SK-MEL-5 (cell line): ENCODE data around the gene POMT2. TPM values are rescaled to one million over a fixed set of nuclear protein-coding genes. Genes with fewer than 3 reads are reported as not detected.
"Not testable (repeated sequence)": the region's sequence is repeated elsewhere in the genome, so short reads cannot be mapped to it uniquely, and the experiment has no call there.

Experiments used
- DNase-seq: peaks from one replicate; pipeline ENCODE4 v3.0.0-alpha.2; 2016; ENCODE audit warnings: low read depth, low spot score
- in situ Hi-C: cut with HindIII; loops from 2 replicates; pipeline ENCODE4 v1.10.0; 2016; ENCODE audit warnings: low sequenced_read_pairs, high pct_unique_total_duplicates, low pct_unique_long_range_greater_than_20kb
- total RNA-seq: library from RNA; depleted of rRNA; stranded (reverse); fragments of >200 nt; shearing (Covaris generic); gene quantifications from 2 replicates; pipeline ENCODE4 v1.2.3, GENCODE V29; 2014

The POMT2 gene
- total RNA-seq, 1 experiment from 2014 or later = 23.8 TPM

DNA sequence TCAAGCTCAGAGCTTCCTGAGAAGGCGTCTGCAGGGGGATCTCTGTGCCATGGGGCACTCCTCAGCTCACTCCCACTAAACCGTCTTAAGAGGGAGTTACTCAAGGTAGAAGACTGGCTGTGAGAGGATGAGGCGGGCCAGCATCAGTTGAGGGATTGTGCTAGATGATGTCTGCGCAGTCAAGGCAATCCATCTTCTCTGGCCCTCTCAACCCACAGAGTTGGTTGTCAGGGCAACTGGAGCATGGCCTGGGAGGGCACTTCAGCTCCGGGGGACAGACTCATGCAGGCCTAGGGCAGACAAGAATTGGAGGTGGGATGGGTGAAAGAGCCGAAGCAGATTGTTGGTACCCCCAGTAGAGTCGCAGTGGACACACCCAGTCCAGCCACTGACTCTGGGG, 9.2 kb upstream of the POMT2 start:
- in situ Hi-C loops = no loop called here
- no peak for DNase-seq

DNA sequence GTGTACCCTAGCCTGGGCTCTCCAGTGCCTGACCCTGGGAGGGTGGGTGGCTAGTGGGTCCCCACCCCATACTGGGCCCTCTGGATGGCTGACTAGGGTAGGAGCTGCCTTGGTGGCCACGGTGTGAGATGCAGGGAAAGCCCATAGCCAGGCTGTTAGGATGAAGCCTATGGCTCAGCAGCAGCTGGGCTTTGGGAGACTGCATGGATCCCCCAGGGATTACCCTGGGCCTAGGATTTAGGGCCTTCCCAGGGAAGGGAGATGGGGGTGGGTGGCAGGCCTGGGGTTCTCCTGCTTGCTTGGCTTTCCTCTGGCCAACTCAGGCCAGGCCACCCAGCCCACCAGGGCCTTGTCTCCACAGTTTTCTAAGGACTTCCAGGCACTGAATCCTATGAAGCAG, 6.4 kb upstream of the POMT2 start:
- DNase-seq = no peak
- in situ Hi-C loops = no loop called here

DNA sequence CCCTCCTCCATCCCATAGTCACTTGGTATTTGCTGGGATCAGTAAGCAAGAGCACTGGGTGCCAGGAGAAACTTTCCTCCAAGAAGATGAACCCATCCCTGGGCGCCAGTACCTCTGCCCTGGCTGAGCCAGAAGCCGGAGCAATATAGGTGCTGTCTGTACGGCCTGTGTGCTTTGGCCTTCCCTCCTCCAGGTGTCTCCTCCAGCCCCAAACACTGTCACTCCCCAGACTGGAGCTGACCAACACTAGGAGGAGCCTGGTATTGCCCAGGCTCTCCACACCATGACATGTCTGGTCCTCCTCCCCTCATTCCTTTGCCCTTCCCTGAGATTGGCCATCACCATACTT, 5.0 kb upstream of the POMT2 start:
- in situ Hi-C loops = no loop called here
- DNase-seq = no peak

DNA sequence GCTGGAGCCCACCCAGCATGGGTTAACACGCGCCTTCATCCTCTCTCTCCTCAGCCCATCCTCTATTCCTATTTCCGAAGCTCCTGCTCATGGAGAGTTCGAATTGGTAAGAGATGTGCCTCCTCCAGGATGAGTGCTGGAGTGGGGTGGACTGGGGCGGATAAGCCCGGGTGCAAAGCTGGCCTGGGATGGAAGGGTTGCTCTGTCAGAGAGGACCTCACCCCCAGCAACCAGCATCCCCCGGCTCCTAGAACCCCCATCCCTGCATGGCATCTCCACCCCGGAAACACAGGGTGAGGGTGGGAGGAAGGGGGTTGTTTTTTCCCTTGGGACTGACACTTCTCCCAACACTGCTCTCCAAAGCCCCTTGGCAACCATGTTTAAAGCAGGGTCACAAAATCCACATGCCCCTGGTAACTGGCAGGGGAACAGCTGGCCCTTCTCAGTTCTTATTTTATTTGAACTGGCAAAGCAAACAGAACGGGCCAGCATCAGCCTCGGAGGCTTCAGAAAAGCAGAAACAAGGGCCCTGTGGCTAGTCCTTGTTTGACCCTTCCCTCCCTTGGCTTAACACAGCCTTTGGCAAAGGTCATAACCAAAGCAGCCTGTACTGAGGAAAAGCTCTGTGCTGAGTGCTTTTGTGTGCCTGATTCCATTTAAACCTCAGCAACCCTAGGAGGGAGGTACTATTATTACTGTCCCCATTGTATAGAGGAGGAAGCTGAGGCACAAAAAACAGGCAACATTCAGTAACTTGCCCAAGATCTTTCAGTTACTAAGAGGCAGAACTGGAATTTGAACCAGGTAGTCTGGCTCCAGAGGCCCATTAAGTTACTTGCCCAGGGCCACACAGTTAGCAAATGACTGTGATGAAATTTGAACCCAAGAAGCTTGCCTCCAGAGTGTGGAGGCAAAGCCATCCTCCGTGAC, 4.4 kb upstream of the POMT2 start:
- in situ Hi-C loops = no loop called here
- no peak for DNase-seq

DNA sequence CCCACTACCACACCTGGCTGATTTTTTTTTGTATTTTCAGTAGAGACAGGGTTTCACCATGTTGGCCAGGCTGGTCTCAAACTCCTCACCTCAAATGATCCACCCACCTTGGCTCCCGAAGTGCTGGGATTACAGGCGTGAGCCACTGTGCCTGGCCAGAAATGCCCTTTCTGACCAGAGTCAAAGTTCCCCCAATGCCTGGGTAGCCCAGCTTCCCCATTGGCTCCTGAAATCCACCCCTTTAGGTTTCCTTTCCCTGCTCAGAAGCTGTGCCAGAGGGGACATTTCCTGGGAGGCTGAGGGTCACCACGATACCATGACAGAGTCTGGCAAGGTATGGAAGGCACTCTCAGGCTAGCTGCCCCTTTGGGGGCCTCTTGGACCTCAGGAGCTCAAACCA, 3.6 kb upstream of the POMT2 start:
- no peak for DNase-seq
- in situ Hi-C loops = no loop called here

DNA sequence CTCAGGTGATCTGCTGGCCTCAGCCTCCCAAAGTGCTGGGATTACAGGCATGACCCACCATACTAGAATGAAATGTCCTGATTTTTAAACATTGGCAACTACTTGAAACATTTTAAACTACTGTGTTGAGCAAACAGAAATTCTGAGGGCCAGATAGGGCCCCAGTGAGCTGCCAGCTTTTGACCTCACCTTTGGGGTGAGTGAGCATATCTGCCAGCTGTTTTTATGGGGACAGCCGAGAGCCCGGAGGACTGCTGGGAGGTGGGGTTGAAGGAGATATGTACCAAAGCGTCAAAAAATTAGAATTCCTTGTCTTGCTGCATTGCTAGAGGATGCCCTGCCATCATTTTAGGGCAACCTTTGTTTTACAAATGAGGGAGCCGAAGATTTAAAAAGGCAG, 2.9 kb upstream of the POMT2 start:
- DNase-seq = no peak
- in situ Hi-C loops = no loop called here

DNA sequence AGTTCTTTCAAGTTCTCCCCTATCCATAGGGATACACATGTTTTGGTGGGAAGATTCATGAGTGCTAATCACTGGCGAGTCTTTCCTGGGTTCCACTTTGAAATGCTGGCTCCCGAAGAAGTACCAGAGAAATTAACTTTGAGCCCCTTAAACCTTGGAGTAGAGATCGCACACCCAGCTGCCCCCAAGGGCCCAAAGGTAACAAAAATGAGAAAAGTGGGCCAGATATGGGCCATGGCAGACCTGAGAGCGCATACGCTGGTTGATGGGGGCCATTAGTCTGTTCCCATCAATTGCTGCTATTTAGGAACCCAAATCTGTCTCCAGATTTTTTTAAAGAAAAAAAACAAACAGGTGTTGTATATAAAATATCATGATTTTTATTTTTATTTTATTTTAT, 2.3 kb upstream of the POMT2 start:
- DNase-seq = no peak
- in situ Hi-C loops = no loop called here

DNA sequence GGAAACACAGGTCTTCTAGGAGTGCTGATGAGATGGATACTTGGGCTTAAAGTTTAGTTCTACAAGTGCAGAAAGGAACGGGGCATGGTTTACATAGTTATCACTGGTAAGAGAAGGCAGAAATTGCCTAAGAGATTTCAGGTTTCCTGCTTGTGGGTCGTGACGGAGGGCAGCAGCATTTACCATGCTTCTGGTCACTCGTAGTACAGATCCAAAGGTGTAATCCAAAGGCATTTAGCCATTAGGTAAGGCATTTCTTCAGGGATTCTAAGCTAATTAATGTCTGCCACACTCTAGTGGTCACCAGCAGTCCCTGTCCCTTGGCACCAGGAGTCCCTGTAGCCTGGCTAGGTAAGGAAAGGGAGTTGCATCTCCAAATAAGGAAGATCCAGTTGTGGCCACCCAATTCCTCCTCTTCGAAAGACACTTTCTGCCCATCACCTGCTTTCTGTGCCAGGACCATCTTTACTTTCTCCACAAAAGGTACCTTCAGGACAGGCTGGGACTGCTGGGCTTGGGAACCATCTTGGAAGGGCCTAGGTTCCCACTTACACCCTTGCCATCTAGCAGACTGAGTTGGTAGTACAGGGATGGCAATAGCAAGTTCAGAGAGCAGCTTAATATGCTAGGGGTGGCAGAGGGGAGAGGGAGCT, 1.7 kb upstream of the POMT2 start:
- no peak for DNase-seq
- in situ Hi-C loops = no loop called here

DNA sequence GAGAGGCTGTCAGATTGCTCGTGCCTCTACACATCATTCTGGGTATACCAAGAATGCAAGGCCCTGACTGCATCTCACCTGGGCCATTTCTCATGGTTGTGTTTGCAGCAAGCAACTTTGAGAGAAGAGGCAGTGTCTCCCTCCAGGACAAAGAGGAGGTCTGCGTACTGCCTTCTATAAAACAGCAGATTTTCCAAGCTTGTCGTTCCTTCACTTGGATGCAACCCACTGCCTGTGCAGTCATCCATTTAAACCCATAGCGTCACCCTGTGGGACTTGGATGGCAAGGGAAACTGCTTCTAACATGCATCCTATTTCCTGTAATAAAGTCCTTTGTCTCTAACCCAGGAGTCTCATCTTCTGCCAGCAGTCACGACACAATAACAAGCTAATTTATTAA, 1.3 kb downstream of the POMT2 start:
- DNase-seq = no peak
- in situ Hi-C loops = no loop called here

DNA sequence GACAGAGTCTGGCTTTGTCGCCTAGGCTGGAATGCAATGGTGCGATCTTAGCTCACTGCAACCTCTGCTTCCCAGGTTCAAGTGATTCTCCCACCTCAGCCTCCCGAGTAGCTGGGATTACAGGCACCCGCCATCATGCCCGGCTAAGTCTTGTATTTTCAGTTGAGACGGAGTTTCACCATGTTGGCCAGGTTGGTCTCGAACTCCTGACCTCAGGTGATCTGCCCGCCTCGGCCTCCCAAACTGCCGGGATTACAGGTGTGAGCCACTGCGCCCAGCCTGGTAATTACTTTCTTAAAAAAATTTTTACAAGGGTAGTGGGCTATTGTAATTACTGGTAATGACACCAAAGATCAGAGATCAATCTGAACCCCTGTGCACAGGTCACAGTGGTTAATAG, 1.9 kb downstream of the POMT2 start:
- DNase-seq, in situ Hi-C loops: not testable (repeated sequence)

DNA sequence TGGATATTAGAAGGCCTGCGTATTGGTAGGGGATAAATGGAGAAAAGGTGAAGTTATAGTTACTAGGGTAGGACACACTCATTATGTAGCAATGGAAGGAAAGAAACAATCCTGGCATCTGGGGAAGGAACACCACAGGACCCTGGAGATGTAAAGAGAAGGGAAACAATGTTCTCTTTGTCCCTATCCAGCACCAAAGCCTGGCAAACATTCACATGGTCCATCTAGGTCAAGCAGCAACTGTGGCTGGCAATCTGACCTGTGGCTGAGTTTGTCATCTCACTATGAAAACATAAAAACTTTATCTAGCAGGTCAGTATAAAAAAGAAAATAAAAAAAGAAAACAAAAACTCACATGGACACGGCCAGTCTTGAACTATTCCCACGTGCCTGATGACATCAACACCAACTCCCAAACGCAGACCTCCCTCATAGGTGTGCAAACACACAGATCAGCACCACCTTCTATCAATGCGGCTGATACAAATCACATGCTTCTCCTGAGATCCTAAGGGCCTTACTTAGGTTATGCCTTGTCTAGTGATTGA, 2.6 kb downstream of the POMT2 start:
- DNase-seq = peak; percentile 87
- in situ Hi-C loops = no loop called here

DNA sequence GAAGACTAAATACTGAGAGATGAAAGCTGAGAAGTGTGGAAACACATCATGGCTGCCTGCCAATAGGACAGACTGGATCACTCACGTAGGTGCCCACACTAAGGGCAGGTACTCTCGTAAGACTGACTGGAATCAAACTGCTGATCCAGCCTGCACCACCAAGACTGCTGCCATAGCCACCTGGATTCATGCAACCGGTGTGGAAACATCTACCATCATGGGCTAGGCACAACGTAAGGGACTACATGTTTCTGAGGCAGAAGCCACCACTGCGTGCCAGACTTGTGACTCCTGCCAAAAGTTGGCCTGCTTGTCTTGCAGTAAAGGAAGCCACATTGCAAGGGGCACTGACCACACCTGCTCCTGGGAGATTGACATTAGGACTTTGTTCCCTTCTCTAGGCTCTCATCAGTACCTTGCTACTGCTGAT, 3.8 kb downstream of the POMT2 start:
- DNase-seq = no peak
- in situ Hi-C loops = no loop called here

DNA sequence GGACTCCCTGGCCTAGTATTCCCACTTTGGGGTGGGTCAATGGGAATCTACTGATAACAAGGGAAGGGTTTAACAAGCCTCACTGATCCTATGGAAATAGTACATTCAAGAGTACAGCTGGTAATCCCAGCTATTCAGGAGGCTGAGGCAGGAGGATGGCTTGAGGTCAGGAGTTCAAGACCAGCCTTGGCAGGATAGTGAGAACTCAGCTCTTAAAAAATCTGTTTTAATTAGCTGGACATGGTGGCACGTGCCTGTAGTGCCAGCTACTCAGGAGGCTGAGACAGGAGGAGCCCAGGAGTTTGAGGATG, 4.5 kb downstream of the POMT2 start:
- DNase-seq = no peak
- in situ Hi-C loops = no loop called here

DNA sequence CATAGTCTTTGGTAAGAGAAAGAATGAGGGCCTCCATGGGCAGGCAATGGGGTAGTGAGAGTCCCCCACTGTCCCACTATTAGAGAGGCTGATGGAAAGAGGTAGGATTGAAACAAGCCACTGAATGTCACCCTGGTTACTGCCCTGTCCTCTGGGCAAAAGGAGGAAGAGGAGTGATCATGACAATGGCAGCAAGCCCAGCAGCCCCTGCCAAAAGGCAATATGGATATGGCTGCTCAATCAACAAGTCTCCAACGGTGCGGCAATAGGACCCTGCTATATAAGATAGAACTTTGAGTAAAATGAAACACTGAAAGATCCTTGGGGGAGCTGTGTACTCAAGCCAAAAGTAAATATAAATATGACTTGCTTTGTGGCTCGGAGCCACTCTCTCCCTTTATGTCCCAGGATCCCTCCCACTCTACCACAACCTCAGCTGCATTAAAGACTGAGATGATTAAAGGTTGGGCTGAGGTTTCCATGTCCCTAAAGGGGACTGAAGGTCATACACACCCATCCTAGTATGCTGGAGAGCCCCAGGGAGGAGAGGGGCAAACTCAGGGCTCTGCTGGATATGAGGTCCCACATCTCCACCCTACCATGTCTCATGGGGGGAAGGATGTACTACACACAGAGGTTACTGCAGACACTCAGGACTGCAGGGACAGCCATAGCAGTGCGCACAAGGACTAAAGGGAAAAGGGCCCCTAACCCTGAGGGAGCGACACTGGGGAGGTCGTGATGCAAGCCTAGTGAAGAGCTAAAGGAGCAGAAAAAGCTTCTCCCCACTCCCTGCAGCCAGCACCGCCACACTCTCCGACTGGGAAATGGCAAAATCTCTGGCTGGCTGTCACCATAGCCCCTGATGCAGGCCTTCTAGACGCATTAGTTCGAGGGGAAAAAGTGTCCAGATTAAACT, 5.9 kb downstream of the POMT2 start:
- DNase-seq = no peak
- in situ Hi-C loops = no loop called here

DNA sequence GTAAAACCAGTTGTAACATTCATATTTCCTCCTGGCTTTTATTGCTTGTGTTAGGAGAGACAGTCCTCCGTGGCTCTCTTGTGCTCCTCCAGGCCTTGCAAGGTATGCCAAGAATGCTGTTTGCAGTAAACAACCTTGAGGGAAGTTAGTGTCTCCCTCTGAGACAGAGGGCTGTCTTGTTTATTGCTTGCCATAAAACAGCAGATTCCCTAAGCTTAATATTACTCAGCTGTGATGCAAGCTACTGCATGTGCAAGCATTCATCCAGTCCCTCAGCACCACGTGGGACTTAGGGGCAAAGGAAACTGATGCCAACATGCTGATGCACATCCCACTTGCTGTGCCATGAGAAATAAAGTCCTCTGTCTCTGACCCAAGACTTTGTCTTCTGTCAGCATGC, 6.6 kb downstream of the POMT2 start:
- in situ Hi-C loops = no loop called here

DNA sequence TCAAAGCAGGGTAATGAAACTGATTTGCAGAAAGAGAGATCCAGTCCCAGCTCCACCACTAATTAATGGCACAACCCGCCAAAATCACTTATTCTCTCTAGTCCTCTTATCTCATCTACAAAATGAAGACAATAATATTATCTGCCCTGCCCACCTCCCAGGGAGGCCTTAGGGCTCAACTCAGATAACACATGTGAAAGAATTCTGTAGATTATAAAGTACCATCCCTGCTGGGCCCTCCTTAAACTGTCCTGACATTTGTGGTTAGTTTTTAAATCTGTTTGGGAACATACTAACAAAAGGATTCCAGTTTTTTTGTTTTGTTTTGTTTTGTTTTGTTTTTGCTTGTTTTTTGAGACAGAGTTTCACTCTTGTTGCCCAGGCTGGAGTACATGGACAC, 7.3 kb downstream of the POMT2 start:
- in situ Hi-C loops = no loop called here
- no peak for DNase-seq

More for the DNA sequence above, 6.6 kb downstream of the POMT2 start:
- peak; percentile 85 for DNase-seq

DNA sequence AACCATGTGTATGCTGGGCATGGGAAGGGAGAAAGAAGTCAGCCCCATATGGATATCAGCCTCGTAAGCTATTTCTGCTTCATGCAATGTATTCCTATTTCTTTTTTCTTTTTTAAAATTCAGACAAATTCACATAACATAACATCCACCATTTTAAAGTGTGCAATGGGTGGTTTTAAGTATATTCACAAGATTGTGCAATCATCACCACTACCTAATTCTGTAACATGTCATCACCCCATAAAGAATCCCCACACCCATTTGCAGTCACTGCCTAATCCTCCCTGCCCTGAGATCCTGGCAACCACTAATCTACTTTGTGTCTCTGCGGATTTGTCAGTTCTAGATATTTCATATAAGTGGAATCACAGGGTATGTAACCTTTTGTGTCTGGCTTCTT, 9.5 kb downstream of the POMT2 start:
- in situ Hi-C loops = no loop called here
- DNase-seq = no peak

DNA sequence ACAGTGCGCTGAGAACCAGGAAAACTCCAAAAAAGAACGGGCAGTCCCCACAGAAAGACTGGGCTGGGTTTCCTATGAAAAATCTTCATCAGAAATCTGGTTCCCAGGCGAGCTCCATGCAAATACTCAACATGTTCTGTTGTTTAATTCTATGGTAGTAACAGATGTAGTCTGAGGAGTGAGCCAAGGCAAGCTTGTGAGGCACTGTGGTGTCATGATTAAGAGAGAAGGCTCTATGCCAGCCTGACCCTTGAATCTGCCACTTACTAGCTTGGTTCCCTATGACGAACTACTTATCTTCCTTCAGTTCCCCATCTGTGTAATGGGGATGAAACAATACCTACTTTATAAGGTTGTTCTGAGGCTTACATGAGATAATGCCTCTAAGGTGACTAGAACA, 10.7 kb downstream of the POMT2 start:
- in situ Hi-C loops = no loop called here
- DNase-seq = no peak
